ENCODE data around the gene GGT6. TPM values are rescaled to one million over a fixed set of nuclear protein-coding genes. Genes with fewer than 3 reads are reported as not detected.
A peak's percentile ranks its signal among the peaks of the same experiment; 100 is the strongest.

GGT6 gene
- total and polyA plus RNA-seq, 2 of the 13 experiments (the other 11 are each of a cell fraction or from before 2014, with no cell fraction given), result 0.16 to 0.80 TPM

DNA sequence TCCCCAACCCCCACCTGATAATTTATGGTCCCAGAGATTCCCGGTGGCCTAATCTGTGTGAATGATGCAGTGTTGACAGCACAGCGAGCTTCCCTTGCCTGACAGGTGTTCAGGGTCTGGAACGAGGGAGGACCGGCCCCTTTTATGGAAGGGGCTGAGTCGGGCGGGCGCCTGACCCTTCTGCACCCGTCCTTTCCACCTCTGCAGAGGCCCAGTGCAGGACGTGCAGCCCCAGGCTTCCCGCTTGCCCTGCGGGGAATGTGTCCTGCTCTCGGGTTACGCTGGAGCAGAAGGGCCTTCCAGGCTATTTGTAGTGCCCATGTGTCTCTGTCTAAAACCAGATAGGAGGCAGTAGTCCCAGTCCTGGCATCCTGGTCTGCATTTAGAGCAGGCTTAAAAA is 40.2 kb upstream of the GGT6 start (continued):
- TF ChIP-seq, protein P1, sequence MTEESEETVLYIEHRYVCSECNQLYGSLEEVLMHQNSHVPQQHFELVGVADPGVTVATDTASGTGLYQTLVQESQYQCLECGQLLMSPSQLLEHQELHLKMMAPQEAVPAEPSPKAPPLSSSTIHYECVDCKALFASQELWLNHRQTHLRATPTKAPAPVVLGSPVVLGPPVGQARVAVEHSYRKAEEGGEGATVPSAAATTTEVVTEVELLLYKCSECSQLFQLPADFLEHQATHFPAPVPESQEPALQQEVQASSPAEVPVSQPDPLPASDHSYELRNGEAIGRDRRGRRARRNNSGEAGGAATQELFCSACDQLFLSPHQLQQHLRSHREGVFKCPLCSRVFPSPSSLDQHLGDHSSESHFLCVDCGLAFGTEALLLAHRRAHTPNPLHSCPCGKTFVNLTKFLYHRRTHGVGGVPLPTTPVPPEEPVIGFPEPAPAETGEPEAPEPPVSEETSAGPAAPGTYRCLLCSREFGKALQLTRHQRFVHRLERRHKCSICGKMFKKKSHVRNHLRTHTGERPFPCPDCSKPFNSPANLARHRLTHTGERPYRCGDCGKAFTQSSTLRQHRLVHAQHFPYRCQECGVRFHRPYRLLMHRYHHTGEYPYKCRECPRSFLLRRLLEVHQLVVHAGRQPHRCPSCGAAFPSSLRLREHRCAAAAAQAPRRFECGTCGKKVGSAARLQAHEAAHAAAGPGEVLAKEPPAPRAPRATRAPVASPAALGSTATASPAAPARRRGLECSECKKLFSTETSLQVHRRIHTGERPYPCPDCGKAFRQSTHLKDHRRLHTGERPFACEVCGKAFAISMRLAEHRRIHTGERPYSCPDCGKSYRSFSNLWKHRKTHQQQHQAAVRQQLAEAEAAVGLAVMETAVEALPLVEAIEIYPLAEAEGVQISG (CRISPR knock-in tag; IDR thresholded peaks at IDR 0.05), result no peak

DNA sequence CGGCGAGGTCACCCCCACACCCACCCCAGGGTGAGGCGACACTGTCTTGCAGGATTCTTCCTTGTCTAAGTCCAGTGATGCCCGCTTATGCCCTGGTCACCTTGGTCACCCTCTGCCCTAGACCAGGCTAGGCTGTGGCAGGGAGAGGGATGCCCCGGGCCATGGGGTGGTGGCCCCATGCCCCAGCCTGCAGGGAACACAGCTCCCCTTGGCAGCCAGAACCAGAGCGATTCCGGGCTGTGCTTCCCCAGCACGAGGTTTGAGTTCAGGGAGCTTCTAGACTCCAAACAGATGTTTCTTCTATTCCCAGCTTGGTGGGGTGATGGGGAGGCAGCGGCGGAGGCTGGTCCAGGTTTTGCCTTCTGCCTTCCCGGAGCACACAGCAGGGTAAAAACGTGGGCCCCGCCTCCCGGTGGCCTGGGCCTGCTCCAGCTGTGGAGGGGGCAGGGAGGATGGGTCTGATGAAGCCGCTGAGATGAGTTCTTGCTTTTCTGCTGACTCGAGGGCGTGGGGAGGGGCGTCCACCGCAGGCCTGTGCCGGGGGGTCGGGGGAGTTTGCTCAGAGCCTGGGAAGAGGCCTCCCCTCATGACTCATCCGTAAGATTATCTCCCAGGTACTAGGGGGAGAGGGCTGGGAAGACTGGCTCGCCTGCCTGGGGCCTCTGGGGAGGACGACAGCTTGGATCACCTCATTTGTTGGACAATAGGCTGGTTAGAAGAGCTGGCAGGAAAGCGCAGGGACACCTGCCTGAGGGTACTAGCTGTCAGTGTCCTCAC is 39.3 kb upstream of the GGT6 start:
- DNase-seq (ENCODE audit: low spot score), result peak; percentile 47
- Histone ChIP-seq H2AFZ (ENCODE audit: low read length) (no peak overlapping the region), H3K4me3 (replicated peaks in 1 of 3; ENCODE audit: insufficient read depth in 1 of 3, low read depth in 2 of 3, low read length in 3 of 3) (peak overlapping the region in 1 of 3 experiments; percentile 10; a peak in 1 of 6 replicates), H3K9ac (ENCODE audit: insufficient read depth, low read depth, low read length) (no peak overlapping the region), H3K4me2 (ENCODE audit: low read depth, low read length) (peak overlapping the region; percentile 37; the same call in 1 of the 2 replicates), H4K20me1 (ENCODE audit: insufficient read depth, low read length) (no peaks in the 10 kb centered on the region), H3K4me1 (ENCODE audit: insufficient read depth, low read length) (peaks cover 28% of the 10 kb centered on the region), H3K9me3 (ENCODE audit: low read length) (no peaks in the 10 kb centered on the region), H3K27me3 (ENCODE audit: control insufficient read depth in 1 of 2, insufficient read depth in 2 of 2, low read length in 2 of 2) (no peaks in the 10 kb centered on the region), H3K36me3 (replicated peaks in 1 of 2; ENCODE audit: control insufficient read depth in 1 of 2, insufficient read depth in 2 of 2, low read length in 2 of 2) (no peaks in the 10 kb centered on the region), H3K79me2 (ENCODE audit: insufficient read depth, low read length) (no peaks in the 10 kb centered on the region), H3K27ac (ENCODE audit: extremely low read length, insufficient read depth, low read length) (no peak overlapping the region)
- peak; percentile 35 for ATAC-seq
- in situ Hi-C loops (cut with HindIII; ENCODE audit: extremely low pct_ligation_motif_present, low pct_unique_long_range_greater_than_20kb) (no loop called here), intact Hi-C loops (cut with micrococcal nuclease; ENCODE audit: unreplicated experiment) (no loop called here)
- BruUV-seq (replicated peaks), result no TSS peak
- FAIRE-seq, result no peak
- 26% methylated on average over 14 of the region's 25 CpGs for WGBS (ENCODE audit: low lambda C conversion rate)
- CTCF ChIA-PET (ENCODE audit: low intra/inter-chr PET ratio, low total read pairs), result interaction anchor here (1.2 kb wide), 1 partner anchor 34 kb away, joined by 3 read pairs; no protein-coding TSS in a partner anchor
- POLR2A ChIA-PET, result no interaction called here
- TF ChIP-seq ZNF24 (IDR thresholded peaks at IDR 0.05) (no peak), JDP2 (CRISPR knock-in tag; IDR thresholded peaks at IDR 0.05; ENCODE audit: borderline replicate concordance) (no peak), FOSL1 (CRISPR knock-in tag; IDR thresholded peaks at IDR 0.05; ENCODE audit: borderline replicate concordance) (no peak), ZMYM2 (CRISPR knock-in tag; IDR thresholded peaks at IDR 0.05) (no peak), JUND (CRISPR knock-in tag; IDR thresholded peaks at IDR 0.05) (no peak), NFIC (IDR thresholded peaks at IDR 0.05; ENCODE audit: low read length) (no peak), FOSL2 (CRISPR knock-in tag; IDR thresholded peaks at IDR 0.05) (peak; percentile 74), ZNF20 (CRISPR knock-in tag; IDR thresholded peaks at IDR 0.05) (no peak)
- TF ChIP-seq, protein P2, sequence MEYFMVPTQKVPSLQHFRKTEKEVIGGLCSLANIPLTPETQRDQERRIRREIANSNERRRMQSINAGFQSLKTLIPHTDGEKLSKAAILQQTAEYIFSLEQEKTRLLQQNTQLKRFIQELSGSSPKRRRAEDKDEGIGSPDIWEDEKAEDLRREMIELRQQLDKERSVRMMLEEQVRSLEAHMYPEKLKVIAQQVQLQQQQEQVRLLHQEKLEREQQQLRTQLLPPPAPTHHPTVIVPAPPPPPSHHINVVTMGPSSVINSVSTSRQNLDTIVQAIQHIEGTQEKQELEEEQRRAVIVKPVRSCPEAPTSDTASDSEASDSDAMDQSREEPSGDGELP (IDR thresholded peaks at IDR 0.05; ENCODE audit: borderline replicate concordance, low read depth), result peak; percentile 43; the same call in 1 of the 2 replicates
- TF ChIP-seq, protein P3, sequence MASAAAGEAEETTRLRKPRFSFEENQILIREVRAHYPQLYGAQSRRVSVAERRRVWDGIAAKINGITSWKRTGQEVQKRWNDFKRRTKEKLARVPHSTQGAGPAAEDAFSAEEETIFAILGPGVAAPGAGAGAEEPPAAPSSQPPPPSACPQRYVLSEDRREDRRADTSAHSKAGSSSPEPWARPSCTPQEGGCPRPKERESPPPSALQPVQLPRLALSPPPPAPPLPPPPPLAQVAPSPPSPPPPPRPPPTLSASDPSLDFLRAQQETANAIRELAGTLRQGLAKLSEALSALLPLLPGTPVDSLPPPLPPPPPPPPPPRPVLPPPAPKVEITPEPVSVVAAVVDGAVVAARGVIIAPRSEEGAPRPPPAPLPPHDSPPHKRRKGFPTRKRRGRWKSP (CRISPR knock-in tag; IDR thresholded peaks at IDR 0.05), result no peak
- TF ChIP-seq, protein P4, sequence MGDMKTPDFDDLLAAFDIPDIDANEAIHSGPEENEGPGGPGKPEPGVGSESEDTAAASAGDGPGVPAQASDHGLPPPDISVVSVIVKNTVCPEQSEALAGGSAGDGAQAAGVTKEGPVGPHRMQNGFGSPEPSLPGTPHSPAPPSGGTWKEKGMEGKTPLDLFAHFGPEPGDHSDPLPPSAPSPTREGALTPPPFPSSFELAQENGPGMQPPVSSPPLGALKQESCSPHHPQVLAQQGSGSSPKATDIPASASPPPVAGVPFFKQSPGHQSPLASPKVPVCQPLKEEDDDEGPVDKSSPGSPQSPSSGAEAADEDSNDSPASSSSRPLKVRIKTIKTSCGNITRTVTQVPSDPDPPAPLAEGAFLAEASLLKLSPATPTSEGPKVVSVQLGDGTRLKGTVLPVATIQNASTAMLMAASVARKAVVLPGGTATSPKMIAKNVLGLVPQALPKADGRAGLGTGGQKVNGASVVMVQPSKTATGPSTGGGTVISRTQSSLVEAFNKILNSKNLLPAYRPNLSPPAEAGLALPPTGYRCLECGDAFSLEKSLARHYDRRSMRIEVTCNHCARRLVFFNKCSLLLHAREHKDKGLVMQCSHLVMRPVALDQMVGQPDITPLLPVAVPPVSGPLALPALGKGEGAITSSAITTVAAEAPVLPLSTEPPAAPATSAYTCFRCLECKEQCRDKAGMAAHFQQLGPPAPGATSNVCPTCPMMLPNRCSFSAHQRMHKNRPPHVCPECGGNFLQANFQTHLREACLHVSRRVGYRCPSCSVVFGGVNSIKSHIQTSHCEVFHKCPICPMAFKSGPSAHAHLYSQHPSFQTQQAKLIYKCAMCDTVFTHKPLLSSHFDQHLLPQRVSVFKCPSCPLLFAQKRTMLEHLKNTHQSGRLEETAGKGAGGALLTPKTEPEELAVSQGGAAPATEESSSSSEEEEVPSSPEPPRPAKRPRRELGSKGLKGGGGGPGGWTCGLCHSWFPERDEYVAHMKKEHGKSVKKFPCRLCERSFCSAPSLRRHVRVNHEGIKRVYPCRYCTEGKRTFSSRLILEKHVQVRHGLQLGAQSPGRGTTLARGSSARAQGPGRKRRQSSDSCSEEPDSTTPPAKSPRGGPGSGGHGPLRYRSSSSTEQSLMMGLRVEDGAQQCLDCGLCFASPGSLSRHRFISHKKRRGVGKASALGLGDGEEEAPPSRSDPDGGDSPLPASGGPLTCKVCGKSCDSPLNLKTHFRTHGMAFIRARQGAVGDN (CRISPR knock-in tag; IDR thresholded peaks at IDR 0.05), result peak; percentile 25
